ENCODE data around the gene DLGAP1. TPM values are rescaled to one million over a fixed set of nuclear protein-coding genes. Genes with fewer than 3 reads are reported as not detected.

DLGAP1 gene
- total and polyA plus RNA-seq, 5 experiments from 2014 or later: not detected

DNA sequence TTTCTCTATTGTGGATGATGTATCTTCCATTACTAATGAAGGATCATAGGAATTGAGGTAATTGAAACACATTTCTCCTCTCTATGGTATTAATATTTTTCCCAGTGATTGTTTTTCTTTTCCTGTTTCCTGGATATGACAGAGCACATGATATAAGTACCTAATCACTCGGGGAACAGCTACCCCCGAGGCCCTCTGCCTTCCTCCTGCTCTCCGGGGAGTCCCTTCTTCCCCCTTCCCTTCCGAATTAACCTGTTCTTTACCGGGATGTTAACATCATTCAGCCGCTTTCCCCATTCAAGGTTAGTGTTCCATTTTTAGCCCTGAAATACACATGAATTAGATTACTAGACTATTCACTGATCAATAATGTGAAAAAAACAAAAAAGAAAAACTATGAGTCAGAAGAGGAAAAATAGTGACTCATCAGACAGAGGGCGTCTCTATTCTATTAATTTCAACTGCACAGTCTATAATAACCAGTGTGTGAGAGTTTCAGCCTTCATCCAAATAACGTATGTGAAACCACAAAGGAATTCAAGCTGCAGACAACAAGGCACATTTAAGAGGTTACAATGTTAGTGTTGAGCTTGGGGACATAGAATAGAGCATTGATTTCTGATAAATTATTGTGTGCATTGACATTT is 450.8 kb downstream of the DLGAP1 start:
- POLR2A ChIA-PET: no interaction called here
- ATAC-seq (no peak), DNase-seq (no peak)
- H3K4me1 Mint-ChIP-seq: no peaks in the 10 kb centered on the region
- H3K27ac Mint-ChIP-seq: no peak overlapping the region
- no peak overlapping the region for H3K4me3 Mint-ChIP-seq
- H3K36me3 Mint-ChIP-seq: no peaks in the 10 kb centered on the region
- H3K9me3 Mint-ChIP-seq: no peaks in the 10 kb centered on the region
- H3K27me3 Mint-ChIP-seq: peaks cover 10 to 60% (median 24%) of the 10 kb centered on the region in 5 donors

DNA sequence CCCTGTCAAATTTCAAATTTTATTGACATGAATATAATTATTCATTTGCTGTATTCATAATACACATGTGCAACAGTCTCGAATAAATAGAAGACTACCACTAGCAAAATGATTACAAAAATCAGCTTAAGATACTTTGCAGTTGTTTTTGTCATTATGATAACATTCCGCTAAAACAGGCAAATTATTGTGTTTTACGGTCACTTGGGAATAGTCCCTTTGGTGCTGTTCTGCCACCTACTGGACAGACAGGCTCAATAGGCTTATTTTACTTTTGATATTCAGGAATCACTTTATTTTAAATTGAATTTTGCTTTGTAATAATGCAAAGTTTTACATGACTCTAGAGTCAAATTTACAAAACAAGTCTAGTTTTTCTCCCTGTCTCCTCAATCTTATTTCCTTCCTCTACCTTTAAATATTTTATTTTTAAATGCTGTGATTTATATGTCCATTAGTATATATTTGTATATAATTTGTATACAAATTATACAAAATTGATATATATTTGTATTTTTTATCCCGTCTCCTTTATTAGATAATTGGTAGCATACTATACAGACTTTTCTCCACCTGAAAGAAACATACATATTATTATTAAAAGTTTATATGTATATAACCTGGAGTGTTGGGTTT is 456.3 kb downstream of the DLGAP1 start:
- DNase-seq: no peak
- H3K27ac Mint-ChIP-seq: no peak overlapping the region
- POLR2A ChIA-PET: no interaction called here
- H3K36me3 Mint-ChIP-seq: no peaks in the 10 kb centered on the region
- H3K27me3 Mint-ChIP-seq: peaks cover 3 to 23% (median 11%) of the 10 kb centered on the region in 5 donors
- ATAC-seq: no peak
- H3K4me1 Mint-ChIP-seq: no peaks in the 10 kb centered on the region
- no peaks in the 10 kb centered on the region for H3K9me3 Mint-ChIP-seq
- no peak overlapping the region for H3K4me3 Mint-ChIP-seq

DNA sequence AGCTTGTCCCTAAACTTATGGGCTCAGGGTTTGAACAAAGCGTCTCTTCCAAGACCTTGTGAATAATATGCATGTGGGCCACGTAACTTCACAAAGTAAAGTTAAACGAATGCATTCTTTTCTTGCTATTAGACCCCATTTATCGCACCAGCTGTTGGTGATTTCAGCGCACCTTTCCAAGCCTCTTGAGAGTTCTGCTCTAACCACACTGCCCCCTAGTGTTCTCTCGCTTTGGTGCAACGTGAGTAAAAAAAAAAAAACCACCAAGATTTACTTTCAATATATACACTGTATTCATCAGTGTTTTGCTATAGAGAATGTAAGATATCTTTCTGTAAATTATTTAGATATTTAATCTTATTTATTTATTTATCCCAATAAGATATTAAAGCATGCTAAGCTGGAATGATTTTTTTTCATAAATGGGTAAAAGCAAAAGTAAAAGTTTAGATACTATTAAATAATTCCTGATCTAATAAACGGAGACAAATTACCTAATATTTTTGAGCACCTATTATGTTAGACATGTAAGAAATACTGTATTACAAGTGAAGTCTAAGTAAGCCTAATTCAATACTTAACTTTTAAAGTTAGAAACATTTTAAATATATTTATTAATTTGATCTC is 459.5 kb downstream of the DLGAP1 start:
- Mint-ChIP-seq H3K4me1 (no peaks in the 10 kb centered on the region), H3K9me3 (no peaks in the 10 kb centered on the region), H3K4me3 (no peak overlapping the region), H3K27ac (no peak overlapping the region), H3K36me3 (no peaks in the 10 kb centered on the region), H3K27me3 (peaks cover 0 to 7% (median 2%) of the 10 kb centered on the region in 5 donors)
- ATAC-seq: peak; percentile 50 to 54
- POLR2A ChIA-PET: no interaction called here
- peak in 8 of 10 donors; percentile 10 to 54 (median 37) for DNase-seq

DNA sequence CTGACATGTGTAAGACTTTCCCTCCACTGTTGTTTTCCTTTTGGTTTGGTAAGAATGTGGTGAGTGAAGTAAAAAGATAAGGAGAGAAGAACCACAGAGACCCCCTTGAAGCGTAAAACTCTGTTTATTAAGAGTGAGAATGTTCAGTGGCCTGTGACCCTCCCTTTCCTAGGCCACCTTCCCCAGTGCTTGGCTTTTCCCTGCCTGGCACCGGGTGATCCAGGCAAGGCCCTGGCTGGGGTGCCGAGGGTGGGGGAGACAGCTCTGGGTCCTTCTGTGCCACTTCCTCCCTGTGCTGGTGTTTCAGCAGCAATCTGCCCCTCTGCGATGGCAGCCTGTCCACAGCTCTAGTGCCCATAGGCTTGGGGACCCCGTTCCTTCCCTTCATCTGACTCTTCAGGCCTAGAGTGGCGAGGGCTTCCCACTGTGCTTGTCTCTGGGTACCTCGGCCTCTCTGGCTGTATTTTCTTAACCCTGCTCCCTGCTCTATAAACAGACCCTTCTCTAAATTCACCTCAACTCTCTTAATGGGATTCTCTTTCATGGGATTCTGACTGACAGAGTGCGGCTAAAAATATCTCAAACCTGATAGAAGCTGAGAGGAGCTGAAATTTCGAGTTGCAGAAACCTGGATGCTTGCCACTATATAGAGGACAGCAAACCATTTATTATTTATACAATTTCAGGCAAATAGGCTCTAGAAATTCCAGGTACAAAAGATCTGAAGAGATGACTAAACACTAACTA is 461.0 kb downstream of the DLGAP1 start:
- peaks cover 0 to 5% (median 0%) of the 10 kb centered on the region in 5 donors for H3K27me3 Mint-ChIP-seq
- no peaks in the 10 kb centered on the region for H3K36me3 Mint-ChIP-seq
- H3K9me3 Mint-ChIP-seq: no peaks in the 10 kb centered on the region
- no peak overlapping the region for H3K4me3 Mint-ChIP-seq
- DNase-seq (no peak), ATAC-seq (no peak)
- H3K4me1 Mint-ChIP-seq: no peaks in the 10 kb centered on the region
- no peak overlapping the region for H3K27ac Mint-ChIP-seq
- POLR2A ChIA-PET: no interaction called here

DNA sequence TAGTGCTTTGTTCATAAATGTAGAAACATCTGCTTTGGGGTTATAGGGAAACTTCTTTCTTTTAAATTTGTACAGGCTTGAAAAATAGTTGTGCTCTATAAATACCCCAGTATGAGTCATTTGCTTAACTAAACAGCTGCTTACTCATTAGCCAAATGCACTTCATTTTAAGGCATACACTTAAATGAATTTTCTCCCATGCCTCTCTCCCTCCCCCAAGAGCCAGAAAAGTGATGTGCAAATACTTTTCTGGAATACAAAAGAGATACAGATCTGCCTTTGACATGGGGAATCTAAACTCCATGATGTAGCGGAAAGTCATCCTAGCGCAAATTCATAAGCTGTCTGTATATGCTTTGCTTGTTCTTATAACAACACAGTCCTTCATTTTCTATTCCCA is 469.4 kb downstream of the DLGAP1 start:
- peaks cover 0 to 2% (median 0%) of the 10 kb centered on the region in 9 donors for H3K9me3 Mint-ChIP-seq
- H3K4me3 Mint-ChIP-seq: no peak overlapping the region
- POLR2A ChIA-PET: no interaction called here
- peaks cover 9 to 19% (median 13%) of the 10 kb centered on the region in 4 donors for H3K4me1 Mint-ChIP-seq
- DNase-seq: no peak
- no peak overlapping the region for H3K27ac Mint-ChIP-seq
- H3K27me3 Mint-ChIP-seq: peaks cover 0 to 8% (median 1%) of the 10 kb centered on the region in 5 donors
- no peaks in the 10 kb centered on the region for H3K36me3 Mint-ChIP-seq
- no peak for ATAC-seq

DNA sequence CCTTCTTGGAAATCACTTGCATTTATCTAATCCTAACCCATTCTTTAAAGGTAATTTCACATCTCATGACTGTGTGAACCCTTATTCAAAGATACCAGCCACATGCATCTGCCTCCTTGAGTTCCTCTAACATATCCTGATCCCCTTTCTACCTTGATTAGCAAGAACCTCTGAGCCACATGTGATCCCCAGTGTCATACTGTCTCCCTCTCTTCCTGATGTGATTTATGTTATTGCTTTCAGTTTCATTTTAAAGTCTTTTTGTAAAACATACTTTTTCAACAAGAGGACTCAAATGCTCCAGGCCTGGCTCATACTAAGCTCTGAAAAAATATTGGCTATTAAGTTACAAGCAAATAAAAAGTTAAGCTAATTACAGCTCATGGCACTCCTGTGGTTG is 470.1 kb downstream of the DLGAP1 start:
- Mint-ChIP-seq H3K4me1 (peaks cover 9 to 19% (median 13%) of the 10 kb centered on the region in 4 donors), H3K27me3 (peaks cover 1 to 8% (median 2%) of the 10 kb centered on the region in 5 donors), H3K4me3 (peak overlapping the region in 8 of 10 donors; percentile 34 to 59 (median 47)), H3K9me3 (peaks cover 0 to 3% (median 2%) of the 10 kb centered on the region in 9 donors), H3K36me3 (no peaks in the 10 kb centered on the region), H3K27ac (peak overlapping the region in 5 of 10 donors; percentile 7 to 67 (median 38))
- DNase-seq (no peak), ATAC-seq (peak in 1 of 2 donors; percentile 32)
- POLR2A ChIA-PET: no interaction called here

DNA sequence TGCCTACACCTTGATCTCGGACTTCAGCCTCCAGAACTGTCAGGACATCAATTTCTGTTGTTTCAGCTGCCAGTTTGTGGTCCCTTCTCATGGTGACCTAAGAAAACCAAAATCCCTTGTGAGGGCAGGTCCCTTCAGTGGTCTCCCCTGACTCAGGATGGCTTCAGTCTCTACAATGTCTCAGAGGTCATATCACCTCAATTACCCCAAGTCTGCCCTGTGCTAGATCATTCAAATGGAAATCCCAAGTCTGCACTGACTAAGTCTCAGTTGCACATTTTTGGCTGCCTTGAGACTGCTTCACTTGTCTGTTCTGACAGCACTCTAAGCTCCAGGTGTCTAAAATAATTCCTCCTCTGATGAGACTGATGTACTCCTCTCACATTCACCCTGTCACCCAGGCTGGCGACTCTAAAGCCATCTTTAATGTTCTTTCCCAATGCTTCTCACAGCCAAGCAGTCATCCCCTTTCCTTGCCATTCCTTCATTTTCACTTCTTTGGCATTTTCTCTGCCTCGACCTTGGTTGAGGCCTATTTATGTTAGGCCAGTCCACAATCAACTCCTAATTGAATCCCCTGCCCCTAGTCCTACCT is 470.8 kb downstream of the DLGAP1 start:
- H3K4me1 Mint-ChIP-seq: peaks cover 9 to 19% (median 13%) of the 10 kb centered on the region in 4 donors
- H3K4me3 Mint-ChIP-seq: peak overlapping the region in 5 of 10 donors; percentile 3 to 47 (median 14)
- peaks cover 0 to 3% (median 3%) of the 10 kb centered on the region in 3 donors for H3K36me3 Mint-ChIP-seq
- H3K27me3 Mint-ChIP-seq: peaks cover 1 to 8% (median 3%) of the 10 kb centered on the region in 5 donors
- DNase-seq (no peak), ATAC-seq (no peak)
- peaks cover 0 to 8% (median 4%) of the 10 kb centered on the region in 9 donors for H3K9me3 Mint-ChIP-seq
- H3K27ac Mint-ChIP-seq: peak overlapping the region in 3 of 10 donors; percentile 9 to 55 (median 13)
- POLR2A ChIA-PET: no interaction called here

DNA sequence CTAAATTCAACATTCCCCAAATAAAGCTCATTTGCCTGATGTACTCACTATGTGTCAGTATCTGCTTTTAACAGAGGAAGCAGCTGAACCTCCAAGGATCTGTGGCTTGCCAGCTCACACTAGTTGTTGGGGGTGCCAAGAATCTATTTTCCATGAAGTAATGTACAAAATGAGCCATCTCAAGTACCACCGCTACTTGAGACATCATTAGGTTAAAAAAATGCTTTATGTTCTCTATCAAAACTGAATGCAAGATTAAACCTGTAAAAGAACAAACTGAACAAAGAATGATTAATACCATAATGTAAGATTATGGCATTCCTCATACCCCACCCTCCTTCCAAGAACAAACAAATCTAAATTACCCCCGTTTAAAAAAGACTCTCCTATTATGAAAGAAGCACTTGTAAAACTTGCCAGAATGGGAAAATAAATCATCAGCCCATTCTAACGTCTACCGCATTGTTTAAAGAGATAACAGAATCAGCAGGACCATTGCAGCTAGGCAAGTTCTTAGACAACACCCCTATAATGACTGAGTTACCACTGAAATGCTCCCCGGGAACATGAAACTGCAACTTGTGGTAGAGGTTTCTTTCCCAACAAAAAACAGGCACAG is 471.6 kb downstream of the DLGAP1 start:
- POLR2A ChIA-PET: no interaction called here
- Mint-ChIP-seq H3K9me3 (peaks cover 0 to 16% (median 9%) of the 10 kb centered on the region in 9 donors), H3K4me3 (no peak overlapping the region), H3K27ac (no peak overlapping the region), H3K4me1 (peaks cover 9 to 19% (median 13%) of the 10 kb centered on the region in 4 donors), H3K27me3 (peaks cover 1 to 6% (median 3%) of the 10 kb centered on the region in 5 donors), H3K36me3 (peaks cover 0 to 10% (median 3%) of the 10 kb centered on the region in 3 donors)
- DNase-seq: no peak
- no peak for ATAC-seq

DNA sequence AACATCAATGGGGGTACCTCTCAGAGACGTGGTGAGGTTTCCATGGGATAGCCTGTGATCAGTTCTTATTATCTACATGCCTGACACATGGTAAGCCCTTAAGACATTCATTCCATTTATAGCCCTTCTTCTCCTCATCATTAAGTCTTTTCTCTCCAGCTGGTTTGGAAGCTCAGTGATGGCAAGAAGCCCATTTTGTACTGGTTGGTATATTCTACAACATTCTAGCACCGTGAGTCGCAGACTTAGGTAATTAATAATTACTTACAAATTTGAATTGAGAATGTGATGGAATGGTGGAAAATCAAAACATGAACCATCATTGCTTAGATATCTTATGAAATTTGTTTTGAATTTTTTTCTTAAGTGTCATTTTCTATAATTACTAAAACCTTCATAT is 472.6 kb downstream of the DLGAP1 start:
- no peak overlapping the region for H3K27ac Mint-ChIP-seq
- DNase-seq (no peak), ATAC-seq (no peak)
- no peak overlapping the region for H3K4me3 Mint-ChIP-seq
- POLR2A ChIA-PET: no interaction called here
- peaks cover 9 to 19% (median 13%) of the 10 kb centered on the region in 4 donors for H3K4me1 Mint-ChIP-seq
- peaks cover 0 to 18% (median 13%) of the 10 kb centered on the region in 9 donors for H3K9me3 Mint-ChIP-seq
- peaks cover 0 to 6% (median 3%) of the 10 kb centered on the region in 5 donors for H3K27me3 Mint-ChIP-seq
- peaks cover 0 to 14% (median 3%) of the 10 kb centered on the region in 3 donors for H3K36me3 Mint-ChIP-seq

DNA sequence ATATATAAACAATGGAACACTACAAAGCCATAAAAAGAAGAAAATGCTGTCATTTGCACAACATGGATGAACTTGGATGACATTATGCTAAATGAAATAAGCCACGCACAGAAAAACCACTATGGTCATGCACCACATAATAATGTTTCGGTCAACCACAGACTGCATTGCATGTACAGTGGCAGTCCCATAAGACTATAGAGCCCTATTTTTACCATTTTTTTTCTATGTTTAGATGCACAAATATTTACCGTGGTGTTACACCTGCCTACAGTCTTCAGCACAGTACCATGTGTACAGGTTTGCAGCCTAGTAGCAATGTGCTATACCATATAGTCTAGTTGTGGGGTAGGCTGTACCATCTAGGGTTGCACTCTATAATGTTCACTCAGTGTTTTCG is 476.1 kb downstream of the DLGAP1 start:
- POLR2A ChIA-PET: no interaction called here
- no peak for ATAC-seq
- Mint-ChIP-seq H3K9me3 (peaks cover 0 to 18% (median 14%) of the 10 kb centered on the region in 9 donors), H3K4me3 (no peak overlapping the region), H3K4me1 (peaks cover 0 to 7% (median under 1%) of the 10 kb centered on the region in 4 donors), H3K27me3 (peaks cover 2 to 7% (median 3%) of the 10 kb centered on the region in 5 donors), H3K27ac (no peak overlapping the region), H3K36me3 (peaks cover 0 to 14% (median 3%) of the 10 kb centered on the region in 3 donors)
- no peak for DNase-seq

DNA sequence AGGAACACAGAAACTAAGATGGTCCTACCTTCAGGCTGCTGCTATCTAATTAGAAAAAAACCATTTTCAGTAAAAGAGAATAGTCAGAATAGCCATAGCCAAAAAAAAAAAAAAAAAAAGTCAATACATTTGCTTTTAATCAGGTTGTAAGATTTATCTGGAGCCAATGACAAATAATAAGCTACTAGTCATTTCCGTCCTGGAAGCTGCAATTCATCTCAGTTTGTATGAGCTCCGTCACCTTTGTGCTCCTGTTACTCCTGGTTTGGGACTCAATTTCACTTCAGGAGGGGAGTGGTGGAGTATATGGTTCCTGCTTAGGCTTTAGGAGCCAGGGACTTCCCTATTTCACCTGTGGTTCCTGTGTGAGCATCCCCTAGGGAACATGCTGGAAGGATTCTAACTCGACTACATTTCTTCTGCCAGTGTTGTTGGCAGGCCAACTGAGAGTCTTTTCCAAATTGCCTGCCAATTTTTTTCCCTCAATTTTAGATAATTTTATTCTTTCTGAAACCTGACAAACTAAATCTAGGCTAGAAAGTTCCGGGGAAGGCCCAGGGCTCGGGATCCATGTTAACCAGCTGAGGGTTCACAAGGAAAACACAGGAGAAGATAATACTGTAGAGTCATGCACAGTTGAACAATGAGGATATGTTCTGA is 481.8 kb downstream of the DLGAP1 start:
- DNase-seq: no peak
- peaks cover 0 to 2% (median 0%) of the 10 kb centered on the region in 3 donors for H3K36me3 Mint-ChIP-seq
- no peak overlapping the region for H3K27ac Mint-ChIP-seq
- POLR2A ChIA-PET: no interaction called here
- peaks cover 0 to 5% (median 2%) of the 10 kb centered on the region in 9 donors for H3K9me3 Mint-ChIP-seq
- no peak for ATAC-seq
- H3K27me3 Mint-ChIP-seq: peaks cover 0 to 4% (median 0%) of the 10 kb centered on the region in 5 donors
- no peak overlapping the region for H3K4me3 Mint-ChIP-seq
- no peaks in the 10 kb centered on the region for H3K4me1 Mint-ChIP-seq
